KBM-7 (cell line): ENCODE results near the gene BYSL.

ENCODE experiments used
- DNase-seq: peaks from one replicate; pipeline ENCODE4 v3.0.0-alpha.2; 2015
- in situ Hi-C: fragments of 300-500 bp; cut with MboI; formaldehyde crosslinking; loops from 2 replicates; pipeline ENCODE4 v1.14.3; 2020; ENCODE audit warnings: low sequenced_read_pairs, low pct_unique_long_range_greater_than_20kb, mixed read lengths

BYSL gene

GRCh38 chr6:41909727-41910126 is 11.6 kb upstream of the BYSL start:
- no peak for DNase-seq
- in situ Hi-C loops: no loop called here

DNA sequence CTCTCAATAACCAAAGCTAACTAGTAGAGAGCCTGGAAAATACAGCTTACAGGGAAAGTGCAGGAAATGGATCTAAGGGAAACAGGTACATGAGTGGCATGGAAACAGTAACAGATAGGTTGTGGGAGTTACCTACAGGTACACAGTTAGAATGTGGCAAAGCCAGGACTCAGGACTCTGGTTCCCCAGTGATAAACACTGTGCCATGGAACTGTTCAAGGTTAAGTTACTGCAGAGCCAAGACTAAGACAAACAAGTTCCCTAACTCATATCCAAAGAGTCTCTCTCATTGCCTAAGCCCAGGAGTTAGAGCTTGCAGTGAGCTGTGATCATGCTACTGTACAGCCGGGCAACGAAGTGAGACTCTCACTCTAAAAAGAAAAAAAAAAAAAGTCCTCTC is 7.0 kb upstream of the BYSL start:
- in situ Hi-C loops: no loop called here
- DNase-seq: no peak

GRCh38 chr6:41914869-41915530 is 6.3 kb upstream of the BYSL start:
- no peak for DNase-seq
- in situ Hi-C loops: no loop called here

- in situ Hi-C loops: no loop called here
- DNase-seq: no peak
Measured at GRCh38 chr6:41917528-41917927, 3.8 kb upstream of the BYSL start.

- in situ Hi-C loops: no loop called here
- DNase-seq: no peak
Measured at GRCh38 chr6:41921712-41921998, 356 bp downstream of the BYSL start.

DNA sequence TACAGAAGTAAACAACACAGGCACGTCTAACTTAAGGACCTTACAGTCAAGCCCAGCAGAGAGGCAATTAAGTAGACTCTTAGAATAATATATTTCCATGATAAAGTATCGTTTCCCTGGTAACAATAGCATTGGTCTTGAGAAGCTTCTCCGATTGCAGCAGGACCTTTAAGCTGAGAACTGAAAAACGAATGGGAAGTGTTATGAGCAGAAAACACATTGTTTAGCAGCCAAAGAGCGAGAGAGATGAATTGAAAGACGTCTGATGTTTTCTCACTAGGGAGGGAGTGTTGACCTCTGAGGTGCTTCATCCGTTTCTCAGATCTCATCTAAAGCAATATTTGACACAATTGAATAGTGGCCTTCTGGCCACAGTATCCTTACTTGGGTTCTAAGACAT is 855 bp downstream of the BYSL start:
- in situ Hi-C loops: no loop called here
- no peak for DNase-seq

DNA sequence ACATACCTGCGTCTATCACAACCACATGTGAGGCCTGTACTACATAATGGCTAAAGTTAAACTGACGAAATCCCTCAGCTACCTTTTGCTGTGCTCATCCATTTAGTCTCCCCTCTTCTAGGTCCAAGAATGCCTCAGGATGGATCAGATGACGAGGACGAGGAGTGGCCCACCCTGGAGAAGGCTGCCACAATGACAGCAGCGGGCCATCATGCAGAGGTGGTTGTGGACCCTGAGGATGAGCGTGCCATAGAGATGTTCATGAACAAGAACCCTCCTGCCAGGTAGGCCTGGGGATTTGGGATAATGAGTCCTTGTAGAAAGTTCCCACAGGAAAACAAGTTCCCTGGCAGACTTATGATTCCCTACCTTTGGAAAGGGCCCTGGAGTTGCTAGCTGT is 6.0 kb downstream of the BYSL start:
- in situ Hi-C loops: loop anchor here (25.0 kb wide), 1 partner anchor 110 kb away; no protein-coding TSS in a partner anchor
- DNase-seq: no peak

DNA sequence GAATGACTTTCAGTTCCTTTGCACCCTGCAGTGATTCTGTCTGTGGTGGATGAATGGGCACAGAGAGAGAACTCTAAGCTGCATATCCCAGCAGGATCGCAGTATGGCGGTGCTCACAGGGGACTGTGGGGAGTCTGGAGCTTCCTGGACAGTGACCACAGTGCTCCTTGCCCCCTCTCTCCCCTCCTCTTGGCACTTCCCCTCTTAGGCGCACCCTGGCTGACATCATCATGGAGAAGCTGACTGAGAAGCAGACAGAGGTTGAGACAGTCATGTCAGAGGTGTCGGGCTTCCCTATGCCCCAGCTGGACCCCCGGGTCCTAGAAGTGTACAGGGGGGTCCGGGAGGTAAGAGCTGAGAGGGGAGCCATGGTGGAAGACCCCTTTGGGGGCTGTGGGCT is 8.6 kb downstream of the BYSL start:
- DNase-seq: no peak
- in situ Hi-C loops: loop anchor here (25.0 kb wide), 1 partner anchor 107 kb away; no protein-coding TSS in a partner anchor

- in situ Hi-C loops: loop anchor here (25.0 kb wide), 1 partner anchor 106 kb away; no protein-coding TSS in a partner anchor
- no peak for DNase-seq
Measured at GRCh38 chr6:41931792-41932191, 10.5 kb downstream of the BYSL start.

DNA sequence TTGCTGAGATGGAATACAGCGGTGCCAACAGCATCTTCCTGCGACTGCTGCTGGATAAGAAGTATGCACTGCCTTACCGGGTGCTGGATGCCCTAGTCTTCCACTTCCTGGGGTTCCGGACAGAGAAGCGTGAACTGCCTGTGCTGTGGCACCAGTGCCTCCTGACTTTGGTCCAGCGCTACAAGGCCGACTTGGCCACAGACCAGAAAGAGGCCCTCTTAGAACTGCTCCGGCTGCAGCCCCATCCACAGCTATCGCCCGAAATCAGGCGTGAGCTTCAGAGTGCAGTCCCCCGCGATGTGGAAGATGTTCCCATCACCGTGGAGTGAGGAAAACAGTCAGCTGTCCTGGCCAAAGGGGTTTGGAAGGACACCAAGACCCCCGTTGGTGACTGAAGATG is 11.1 kb downstream of the BYSL start:
- in situ Hi-C loops: loop anchor here (25.0 kb wide), 1 partner anchor 105 kb away; no protein-coding TSS in a partner anchor
- no peak for DNase-seq

GRCh38 chr6:41934278-41935192 is 13.2 kb downstream of the BYSL start:
- in situ Hi-C loops: loop anchor here (25.0 kb wide), 1 partner anchor 103 kb away; no protein-coding TSS in a partner anchor
- DNase-seq: no peak

DNA sequence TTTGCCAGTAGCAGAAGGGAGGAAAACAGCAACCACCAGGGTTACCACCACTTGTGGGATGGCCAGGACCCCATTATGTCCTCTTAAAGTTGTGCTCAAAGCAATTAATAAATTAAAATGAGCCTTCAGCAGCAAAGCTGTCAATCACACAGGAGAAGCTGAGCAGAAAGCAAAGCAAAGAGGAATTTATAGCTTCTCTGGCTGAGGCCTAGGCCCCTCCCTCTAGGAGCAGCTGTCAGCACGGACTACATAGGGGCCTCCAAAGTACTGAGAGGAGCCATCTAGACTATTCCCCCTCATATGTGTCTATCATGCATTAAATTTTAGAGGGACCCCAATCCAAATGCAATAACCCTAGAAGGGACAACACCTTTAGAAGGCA is 13.9 kb downstream of the BYSL start:
- in situ Hi-C loops: loop anchor here (25.0 kb wide), 1 partner anchor 102 kb away; no protein-coding TSS in a partner anchor
- DNase-seq: no peak

DNA sequence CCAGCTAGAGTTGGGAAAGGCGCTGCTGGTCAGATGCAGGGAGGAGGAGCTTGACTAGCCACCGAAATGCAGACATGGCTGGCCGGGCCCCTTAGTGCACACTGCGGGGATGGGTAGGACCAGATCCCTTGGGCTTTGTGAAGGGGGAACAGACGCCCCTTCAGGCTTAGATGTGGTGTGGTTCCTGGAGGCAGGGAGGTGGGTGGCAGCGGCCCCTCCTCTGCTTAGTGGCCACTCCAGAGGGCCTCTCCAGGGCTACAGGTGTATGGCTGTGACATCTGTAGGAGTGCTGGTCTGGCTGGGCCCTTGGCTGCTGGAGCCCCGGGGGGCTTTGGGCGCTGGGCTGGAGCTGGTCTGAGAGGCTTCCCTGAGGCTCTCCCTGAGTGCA is 14.4 kb downstream of the BYSL start:
- in situ Hi-C loops: loop anchor here (25.0 kb wide), 1 partner anchor 102 kb away; no protein-coding TSS in a partner anchor
- DNase-seq: no peak

- in situ Hi-C loops: loop anchor here (25.0 kb wide), 1 partner anchor 101 kb away; no protein-coding TSS in a partner anchor
- peak; percentile 99 for DNase-seq
Measured at GRCh38 chr6:41936073-41936837, 15.0 kb downstream of the BYSL start.

GRCh38 chr6:41937472-41937860 is 16.2 kb downstream of the BYSL start:
- in situ Hi-C loops: loop anchor here (25.0 kb wide), 1 partner anchor 100 kb away; no protein-coding TSS in a partner anchor
- no peak for DNase-seq

DNA sequence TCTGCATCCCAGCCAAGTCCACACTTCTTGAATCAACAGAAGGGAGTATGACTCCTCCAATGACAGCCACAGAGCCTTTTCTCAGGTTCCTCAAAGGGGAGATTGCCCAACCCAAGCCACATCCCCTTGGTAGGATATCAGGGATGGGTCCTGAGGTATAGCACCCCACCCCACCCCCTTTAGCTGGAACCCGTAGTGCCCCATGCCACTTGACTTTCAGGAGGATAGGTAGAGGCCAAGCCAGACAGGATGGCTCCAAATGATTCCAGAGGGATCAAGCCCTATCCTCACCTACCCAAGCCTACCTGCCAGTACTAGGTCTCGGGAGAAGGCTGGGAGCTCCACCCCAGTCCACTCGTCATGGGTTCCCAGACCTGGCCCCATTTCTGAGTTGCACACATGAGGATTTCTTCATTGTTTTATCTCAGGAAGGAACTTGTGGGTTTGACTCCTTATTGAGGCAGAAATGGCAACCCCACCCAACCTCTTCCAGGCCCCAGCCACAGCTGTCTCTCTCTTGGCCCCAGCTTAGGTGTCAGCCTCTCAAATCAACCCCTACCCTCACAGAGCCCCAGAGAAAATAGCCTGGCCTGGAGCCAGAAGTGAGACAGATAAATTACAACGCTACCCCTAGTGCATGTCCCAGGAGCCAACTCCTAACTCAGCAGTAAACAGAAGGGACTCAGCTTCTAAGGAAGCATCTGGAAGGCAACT is 16.7 kb downstream of the BYSL start:
- DNase-seq: peak; percentile 93
- in situ Hi-C loops: loop anchor here (25.0 kb wide), 1 partner anchor 99 kb away; no protein-coding TSS in a partner anchor

- DNase-seq: no peak
- in situ Hi-C loops: loop anchor here (25.0 kb wide), 1 partner anchor 99 kb away; no protein-coding TSS in a partner anchor
Measured at GRCh38 chr6:41938590-41939175, 17.4 kb downstream of the BYSL start.

DNA sequence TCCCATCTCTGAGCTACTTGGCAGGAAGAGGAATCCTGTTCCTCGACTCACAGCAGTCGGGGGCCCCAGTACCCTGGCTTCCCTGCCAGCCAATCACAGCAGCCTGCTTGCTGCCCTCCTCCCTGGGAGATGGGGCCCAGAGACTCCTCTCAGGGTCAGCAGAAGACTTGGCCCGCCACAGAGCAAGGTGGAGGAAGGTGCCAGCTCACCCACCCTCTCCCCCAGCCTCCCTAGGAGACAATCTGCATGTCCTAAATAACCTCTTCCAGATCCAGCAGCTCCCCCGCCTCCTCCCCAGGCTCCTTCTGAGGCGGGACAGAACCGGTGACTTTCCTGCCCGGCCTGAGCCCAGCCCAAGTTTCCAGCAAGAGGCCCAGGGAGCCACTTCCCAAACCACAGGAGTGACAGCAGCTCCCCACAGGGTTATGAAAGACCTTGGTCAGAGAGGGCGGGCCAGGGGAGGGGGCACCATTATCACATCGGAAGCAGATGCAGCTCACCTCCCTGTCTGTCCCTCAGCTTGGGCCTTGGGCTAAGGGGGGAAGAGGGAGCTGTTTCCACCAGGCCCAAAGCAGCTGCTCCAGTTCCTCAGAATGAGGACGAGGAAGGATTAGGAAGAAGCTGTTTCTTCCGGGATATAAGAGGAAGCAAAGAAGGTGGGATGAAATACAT is 18.0 kb downstream of the BYSL start:
- in situ Hi-C loops: loop anchor here (25.0 kb wide), 1 partner anchor 98 kb away; no protein-coding TSS in a partner anchor
- DNase-seq: peak; percentile 97
